ENCODE results near the gene STPG2. TPM values are rescaled to one million over a fixed set of nuclear protein-coding genes. Genes with fewer than 3 reads are reported as not detected.

Gene STPG2
- total and polyA plus RNA-seq, 2 of the 4 experiments (the other 2 are of a cell fraction): not detected

DNA sequence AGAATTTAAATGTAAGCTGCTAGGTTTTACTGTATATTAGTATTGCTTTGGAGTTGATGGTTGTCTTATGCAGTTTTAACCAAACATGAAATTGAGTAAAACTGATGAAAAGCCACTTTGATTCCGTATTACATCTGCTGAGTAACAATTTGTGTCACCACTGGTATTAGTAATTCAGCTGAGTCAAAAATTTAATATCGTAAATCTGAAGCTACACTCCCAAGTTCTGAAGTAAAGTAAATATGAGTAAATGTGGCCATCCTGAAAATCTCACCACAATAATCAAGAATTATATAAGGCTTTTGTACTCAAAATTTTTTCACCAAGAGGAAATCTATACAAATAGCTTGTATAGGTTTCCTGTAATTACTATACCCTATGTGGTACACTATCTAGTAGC, 142.3 kb downstream of the STPG2 start:
- H3K9me1 ChIP-seq (ENCODE audit: insufficient read depth, low read length): no peaks in the 10 kb centered on the region
- H4K5ac ChIP-seq (ENCODE audit: low read depth, low read length): no peak overlapping the region
- no peak overlapping the region for H2AFZ ChIP-seq (replicated peaks; ENCODE audit: low read length, poor library complexity)
- H2BK120ac ChIP-seq (ENCODE audit: low read depth, low read length): no peak overlapping the region
- no peak overlapping the region for H2AK5ac ChIP-seq (ENCODE audit: low read depth, low read length)
- no peak for ATAC-seq (ENCODE audit: low read depth)
- no peak overlapping the region for H3K27ac ChIP-seq (ENCODE audit: insufficient read depth, low read length)
- H2AK9ac ChIP-seq (replicated peaks; ENCODE audit: low read depth, low read length, poor library complexity): no peak overlapping the region
- ChIA-PET CTCF (no interaction called here), POLR2A (ENCODE audit: unreplicated experiment) (no interaction called here)
- no peak for DNase-seq
- no peak overlapping the region for H3K23ac ChIP-seq (ENCODE audit: low read depth, low read length)
- WGBS, 2 experiments (ENCODE audit: extremely low coverage in 2 of 2, insufficient read length in 1 of 2): no CpG with 5 or more reads among the region's 2 CpGs
- in situ Hi-C loops (cut with MboI; ENCODE audit: low sequenced_read_pairs): no loop called here
- intact Hi-C loops (cut with micrococcal nuclease): no loop called here
- H2BK15ac ChIP-seq (ENCODE audit: low read depth, low read length): no peak overlapping the region
- no peak overlapping the region for H4K8ac ChIP-seq (ENCODE audit: low read depth in 2 of 2, low read length in 2 of 2)
- TF ChIP-seq NFE2L2 (IDR thresholded peaks at IDR 0.05; ENCODE audit: low read depth, low read length) (no peak), RCOR1 (IDR thresholded peaks at IDR 0.05; ENCODE audit: insufficient replicate concordance, low read length) (no peak), BHLHE40 (IDR thresholded peaks at IDR 0.05; ENCODE audit: low read depth, low read length) (no peak), MAFK (IDR thresholded peaks at IDR 0.05; ENCODE audit: low read depth, low read length) (no peak), CEBPB (IDR thresholded peaks at IDR 0.05; ENCODE audit: low read depth, low read length) (no peak), MXI1 (IDR thresholded peaks at IDR 0.05; ENCODE audit: borderline replicate concordance, low read depth, low read length) (no peak), RAD21 (IDR thresholded peaks at IDR 0.05; ENCODE audit: low read length) (no peak), SMC3 (IDR thresholded peaks at IDR 0.05; ENCODE audit: low read depth, low read length) (no peak)
- no peaks in the 10 kb centered on the region for H3K4me1 ChIP-seq (ENCODE audit: control insufficient read depth, insufficient read depth, low read length)
- no peak overlapping the region for H3K4me3 ChIP-seq (ENCODE audit: insufficient read depth, low read depth, low read length)
- no peaks in the 10 kb centered on the region for H3K27me3 ChIP-seq (ENCODE audit: control insufficient read depth, insufficient read depth, low read length)
- H3K56ac ChIP-seq (ENCODE audit: extremely low read depth, insufficient read depth, low read length): no peak overlapping the region
- no TSS peak for BruUV-seq (replicated peaks)
- H3K36me3 ChIP-seq (ENCODE audit: control insufficient read depth, insufficient read depth, low read length): no peaks in the 10 kb centered on the region
- H3K9me3 ChIP-seq (ENCODE audit: control insufficient read depth, insufficient read depth, low read length): peaks cover 3% of the 10 kb centered on the region; the same call in 1 of the 2 replicates
- H3K14ac ChIP-seq (replicated peaks; ENCODE audit: low read depth, low read length): no peak overlapping the region
- no peaks in the 10 kb centered on the region for H3K79me1 ChIP-seq (ENCODE audit: low read depth in 1 of 2, low read length in 2 of 2)
- dilution Hi-C loops (cut with HindIII; ENCODE audit: low sequenced_read_pairs, unreplicated experiment): no loop called here
- no peaks in the 10 kb centered on the region for H4K20me1 ChIP-seq (ENCODE audit: insufficient read depth, low read length)
- H3K9ac ChIP-seq (ENCODE audit: low read depth, low read length): no peak overlapping the region
- no peak overlapping the region for H3K4ac ChIP-seq (ENCODE audit: low read depth, low read length)
- H3K18ac ChIP-seq (ENCODE audit: low read depth, low read length): no peak overlapping the region
- H2BK20ac ChIP-seq (ENCODE audit: low read depth, low read length): no peak overlapping the region
- H2BK5ac ChIP-seq (ENCODE audit: low read depth, low read length, poor library complexity, severe bottlenecking): no peak overlapping the region
- H3K4me2 ChIP-seq (ENCODE audit: low read depth, low read length): no peak overlapping the region
- no peak overlapping the region for H4K91ac ChIP-seq (ENCODE audit: insufficient read depth, low read depth, low read length)
